Endothelial cell (in vitro differentiated cells): ENCODE results near the gene LRP1B. TPM values are rescaled to one million over a fixed set of nuclear protein-coding genes. Genes with fewer than 3 reads are reported as not detected.

ENCODE experiments used
- DNase-seq: peaks from one replicate; pipeline ENCODE4 v3.0.0; 2021; ENCODE audit warnings: low spot score
- H3K27ac Mint-ChIP-seq: one replicate; pipeline ENCODE4 v1.8.0; 2021; ENCODE audit warnings: mixed read lengths, inconsistent platforms; ENCODE audit not compliant: unreplicated experiment
- H3K27me3 Mint-ChIP-seq: one replicate; pipeline ENCODE4 v1.8.0; 2021; ENCODE audit warnings: mild to moderate bottlenecking, moderate library complexity, mixed read lengths, inconsistent platforms; ENCODE audit not compliant: unreplicated experiment
- H3K36me3 Mint-ChIP-seq: one replicate; pipeline ENCODE4 v1.8.0; 2021; ENCODE audit warnings: mild to moderate bottlenecking, low read depth, mixed read lengths, inconsistent platforms; ENCODE audit not compliant: unreplicated experiment
- H3K4me1 Mint-ChIP-seq: one replicate; pipeline ENCODE4 v1.8.0; 2021; ENCODE audit warnings: mild to moderate bottlenecking, mixed read lengths, inconsistent platforms; ENCODE audit not compliant: unreplicated experiment
- H3K4me3 Mint-ChIP-seq: one replicate; pipeline ENCODE4 v1.8.0; 2021; ENCODE audit warnings: mild to moderate bottlenecking, mixed read lengths, inconsistent platforms; ENCODE audit not compliant: unreplicated experiment
- H3K9me3 Mint-ChIP-seq: one replicate; pipeline ENCODE4 v1.8.0; 2021; ENCODE audit warnings: mixed read lengths, inconsistent platforms; ENCODE audit not compliant: unreplicated experiment
- CTCF ChIP-seq: fragments of 200-600 bp; sonication (generic); IDR thresholded peaks from one replicate; pipeline ENCODE4 v1.5.0; 2021; ENCODE audit warnings: antibody characterized with exemption; ENCODE audit not compliant: unreplicated experiment
- total RNA-seq: library from RNA; stranded (reverse); fragmentation: NEBNext Ultra II Directional; extraction: Animal tissue kit (Norgen Biotek cat#: 25700); gene quantifications from one replicate; pipeline ENCODE4 v1.2.1, GENCODE V29; 2021; ENCODE audit not compliant: unreplicated experiment

The LRP1B gene
- total RNA-seq, 1 donor from 2014 or later: 1.4 TPM

- no peaks in the 10 kb centered on the region for H3K9me3 Mint-ChIP-seq
- no peak for DNase-seq
- H3K4me3 Mint-ChIP-seq: no peak overlapping the region
- TF ChIP-seq CTCF: no peak
- H3K27ac Mint-ChIP-seq: no peak overlapping the region
- H3K27me3 Mint-ChIP-seq: no peaks in the 10 kb centered on the region
- no peaks in the 10 kb centered on the region for H3K36me3 Mint-ChIP-seq
- no peaks in the 10 kb centered on the region for H3K4me1 Mint-ChIP-seq
These were observed 1856.9 kb downstream of the LRP1B start for GRCh38 chr2:140273958-140274357.

- no peak for TF ChIP-seq CTCF
- Mint-ChIP-seq H3K9me3 (no peaks in the 10 kb centered on the region), H3K4me3 (no peak overlapping the region), H3K27me3 (no peaks in the 10 kb centered on the region), H3K4me1 (no peaks in the 10 kb centered on the region), H3K36me3 (no peaks in the 10 kb centered on the region), H3K27ac (no peak overlapping the region)
- no peak for DNase-seq
These were observed 1857.4 kb downstream of the LRP1B start for GRCh38 chr2:140273408-140273807.

GRCh38 chr2:140270224-140270623 lies 1860.6 kb downstream of the LRP1B start:
- Mint-ChIP-seq H3K4me1 (no peaks in the 10 kb centered on the region), H3K9me3 (no peaks in the 10 kb centered on the region), H3K27ac (no peak overlapping the region), H3K4me3 (no peak overlapping the region), H3K36me3 (no peaks in the 10 kb centered on the region), H3K27me3 (no peaks in the 10 kb centered on the region)
- no peak for DNase-seq
- TF ChIP-seq CTCF: no peak

GRCh38 chr2:140269000-140269399 lies 1861.8 kb downstream of the LRP1B start:
- H3K36me3 Mint-ChIP-seq: no peaks in the 10 kb centered on the region
- H3K9me3 Mint-ChIP-seq: no peaks in the 10 kb centered on the region
- H3K27me3 Mint-ChIP-seq: no peaks in the 10 kb centered on the region

GRCh38 chr2:140262908-140263307 lies 1867.9 kb downstream of the LRP1B start:
- H3K36me3 Mint-ChIP-seq: no peaks in the 10 kb centered on the region
- H3K27ac Mint-ChIP-seq: no peak overlapping the region
- H3K4me1 Mint-ChIP-seq: no peaks in the 10 kb centered on the region
- H3K27me3 Mint-ChIP-seq: no peaks in the 10 kb centered on the region
- no peak overlapping the region for H3K4me3 Mint-ChIP-seq
- DNase-seq: no peak
- H3K9me3 Mint-ChIP-seq: no peaks in the 10 kb centered on the region
- TF ChIP-seq CTCF: no peak

More at GRCh38 chr2:140269000-140269399, 1861.8 kb downstream of the LRP1B start:
- no peak for DNase-seq
- no peak overlapping the region for H3K27ac Mint-ChIP-seq
- no peaks in the 10 kb centered on the region for H3K4me1 Mint-ChIP-seq
- H3K4me3 Mint-ChIP-seq: no peak overlapping the region
- TF ChIP-seq CTCF: no peak
